Transverse colon (tissue), 4 donors: Measurements from ENCODE around the gene PFKFB4. TPM values are rescaled to one million over a fixed set of nuclear protein-coding genes. Genes with fewer than 3 reads are reported as not detected.

Source experiments
- DNase-seq: peaks from one replicate; pipeline ENCODE4 v3.0.0-alpha.2; 2019
- H3K27ac ChIP-seq, 4 donors: fragments of 200-600 bp; sonication (generic); 2 replicates each; pipeline ENCODE4 v1.5.1; 2016 to 2018; ENCODE audit warnings: inconsistent platforms in 4 of 4
- H3K27me3 ChIP-seq: fragments of 200-600 bp; sonication (generic); 2 replicates; pipeline ENCODE4 v1.5.1; 2017; ENCODE audit warnings: inconsistent platforms
- H3K36me3 ChIP-seq, 4 donors: fragments of 200-600 bp; sonication (generic); 2 replicates each; pipeline ENCODE4 v1.5.1; 2017 to 2019; ENCODE audit warnings: inconsistent platforms in 4 of 4
- H3K4me1 ChIP-seq, 4 donors: fragments of 200-600 bp; sonication (generic); 2 replicates each; pipeline ENCODE4 v1.5.1; 2017 to 2020; ENCODE audit warnings: inconsistent platforms in 4 of 4
- H3K4me3 ChIP-seq, 4 donors: fragments of 200-600 bp; sonication (generic); 1 replicate in 1 of 4; 2 replicates in 3 of 4; pipeline versions ENCODE4 v1.5.1 to v1.6.1; 2017 to 2019; ENCODE audit warnings: inconsistent platforms in 4 of 4
- H3K9me3 ChIP-seq, 2 donors: fragments of 200-600 bp; sonication (generic); 2 replicates each; pipeline ENCODE4 v1.5.1; 2017 to 2019; ENCODE audit warnings: inconsistent platforms in 2 of 2
- CTCF ChIP-seq, 5 experiments: fragments of 200-600 bp in 3 of 5; fragments of 450-650 bp in 2 of 5; sonication (generic) in 3 of 5; IDR thresholded peaks; 1 replicate in 2 of 5; 2 replicates in 3 of 5; pipeline ENCODE4 v1.5.1; 2016 to 2017; ENCODE audit warnings: antibody characterized with exemption in 5 of 5, inconsistent platforms in 3 of 5, mild to moderate bottlenecking in 2 of 5, moderate library complexity in 1 of 5
- EP300 ChIP-seq: sonication (generic); formaldehyde crosslinking; IDR thresholded peaks from one replicate; pipeline ENCODE4 v1.6.1; 2017; ENCODE audit warnings: antibody characterized with exemption, low read depth
- POLR2A ChIP-seq: fragments of 450-650 bp; IDR thresholded peaks from one replicate; pipeline ENCODE4 v1.6.1; 2016; ENCODE audit warnings: antibody characterized with exemption, mild to moderate bottlenecking, moderate library complexity
- POLR2AphosphoS5 ChIP-seq, 3 donors: sonication (generic); formaldehyde crosslinking; IDR thresholded peaks; one replicate each; pipeline ENCODE4 v1.6.1; 2016; ENCODE audit warnings: antibody characterized with exemption in 3 of 3
- WGBS, 2 donors: methylation state at CpG; one replicate each; pipeline ENCODE4 v1.1.5; 2018; ENCODE audit warnings: low coverage in 1 of 2; 5-methylcytosine and 5-hydroxymethylcytosine counted together
- in situ Hi-C, 4 donors: fragments of 200-750 bp; cut with MboI; loops; one replicate each; pipeline versions ENCODE4 v1.15.0 to v1.15.1; 2017; ENCODE audit warnings: low sequenced_read_pairs in 3 of 4, low pct_ligation_motif_present in 1 of 4, low pct_unique_long_range_greater_than_20kb in 1 of 4
- intact Hi-C: fragments of 100-400 bp; cut with DNase I; formaldehyde crosslinking; loops from one replicate; pipeline ENCODE4 v1.15.1; 2023; ENCODE audit warnings: low total_unique reads
- total RNA-seq, 4 donors: library from RNA; depleted of rRNA; stranded (reverse); fragments of >200 nt; gene quantifications; one replicate each; pipeline ENCODE4 v1.1.0, GENCODE V29; 2016

Gene PFKFB4
- total RNA-seq, 4 donors from 2014 or later, result 0.37 to 7.9 (median 6.7) TPM

- Histone ChIP-seq H3K9me3 (no peaks in the 10 kb centered on the region), H3K4me3 (no peak overlapping the region), H3K27ac (no peak overlapping the region), H3K4me1 (no peaks in the 10 kb centered on the region), H3K27me3 (no peaks in the 10 kb centered on the region), H3K36me3 (no peaks in the 10 kb centered on the region)
- intact Hi-C loops, result no loop called here
- WGBS, 2 donors, result 97% methylated on average over 6 of the region's 7 CpGs; no CpG with 5 or more reads in 1 of the 2 donors
- TF ChIP-seq POLR2AphosphoS5 (IDR thresholded peaks at IDR 0.05) (no peak), EP300 (no peak), CTCF (IDR thresholded peaks at IDR 0.05) (no peak), POLR2A (no peak)
- in situ Hi-C loops, result no loop called here
- no peak for DNase-seq
These were observed 11.9 kb upstream of the PFKFB4 start for GRCh38 chr3:48568476-48568875.

GRCh38 chr3:48567500-48567899, 10.9 kb upstream of the PFKFB4 start:
- no peaks in the 10 kb centered on the region for H3K4me1 ChIP-seq
- no peak overlapping the region for H3K27ac ChIP-seq
- no peaks in the 10 kb centered on the region for H3K9me3 ChIP-seq
- intact Hi-C loops (no loop called here), in situ Hi-C loops (no loop called here)
- TF ChIP-seq POLR2A (no peak), POLR2AphosphoS5 (IDR thresholded peaks at IDR 0.05) (no peak), EP300 (no peak), CTCF (IDR thresholded peaks at IDR 0.05) (no peak)
- WGBS, 2 donors, result 71 to 86% methylated on average over 4 to 11 of the region's 11 CpGs
- no peak overlapping the region for H3K4me3 ChIP-seq
- no peaks in the 10 kb centered on the region for H3K36me3 ChIP-seq
- no peak for DNase-seq
- H3K27me3 ChIP-seq, result no peaks in the 10 kb centered on the region

GRCh38 chr3:48567090-48567489, 10.5 kb upstream of the PFKFB4 start:
- TF ChIP-seq POLR2AphosphoS5 (IDR thresholded peaks at IDR 0.05) (no peak), CTCF (IDR thresholded peaks at IDR 0.05) (no peak)
- in situ Hi-C loops, result no loop called here
- Histone ChIP-seq H3K27ac (no peak overlapping the region), H3K9me3 (no peaks in the 10 kb centered on the region), H3K4me1 (no peaks in the 10 kb centered on the region), H3K36me3 (no peaks in the 10 kb centered on the region), H3K4me3 (no peak overlapping the region), H3K27me3 (no peaks in the 10 kb centered on the region)
- 80 to 84% methylated on average over 1 to 5 of the region's 5 CpGs for WGBS, 2 donors
- intact Hi-C loops, result no loop called here
- DNase-seq, result no peak

GRCh38 chr3:48566401-48566760, 9.8 kb upstream of the PFKFB4 start:
- intact Hi-C loops, result no loop called here
- H3K36me3 ChIP-seq, result no peaks in the 10 kb centered on the region
- 95% methylated on average over 9 of the region's 9 CpGs; no CpG with 5 or more reads in 1 of the 2 donors for WGBS, 2 donors

More at GRCh38 chr3:48566401-48566760, 9.8 kb upstream of the PFKFB4 start:
- no peak overlapping the region for H3K27ac ChIP-seq
- no peaks in the 10 kb centered on the region for H3K27me3 ChIP-seq
- H3K4me1 ChIP-seq, result peaks cover 0 to under 1% (median under 1%) of the 10 kb centered on the region in 4 donors
- no peak overlapping the region for H3K4me3 ChIP-seq
- in situ Hi-C loops, result no loop called here
- H3K9me3 ChIP-seq, result no peaks in the 10 kb centered on the region
- no peak for TF ChIP-seq CTCF (IDR thresholded peaks at IDR 0.05)
- no peak for TF ChIP-seq EP300
- no peak for TF ChIP-seq POLR2AphosphoS5 (IDR thresholded peaks at IDR 0.05)
- no peak for TF ChIP-seq POLR2A
- DNase-seq, result no peak
